ENCODE data around the gene SLC16A4. TPM values are rescaled to one million over a fixed set of nuclear protein-coding genes. Genes with fewer than 3 reads are reported as not detected.

Gene SLC16A4
- total RNA-seq, 1 donor from 2014 or later = 1.2 TPM

GRCh38 chr1:110335265-110335664 is 55.6 kb downstream of the SLC16A4 start:
- DNase-seq (ENCODE audit: extremely low read depth, low read depth, low spot score) = no peak

DNA sequence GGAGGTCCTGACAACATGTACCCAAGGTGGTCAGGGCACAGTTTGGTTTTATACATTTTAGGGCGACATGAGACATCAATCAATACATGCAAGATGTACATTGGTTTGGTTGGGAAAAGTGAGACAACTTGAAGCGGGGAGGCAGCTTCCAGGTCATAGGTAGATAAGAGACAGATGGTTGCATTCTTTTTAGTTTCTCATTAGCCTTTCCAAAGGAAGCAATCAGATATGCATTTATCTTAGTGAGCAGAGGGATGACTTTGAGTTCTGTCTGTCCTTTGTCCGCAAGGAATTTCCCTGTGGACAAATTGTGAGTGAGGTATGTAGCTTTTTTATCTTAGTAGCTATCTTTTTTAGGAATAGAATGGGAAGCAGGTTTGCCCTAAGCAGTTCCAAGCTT is 62.1 kb downstream of the SLC16A4 start:
- no peak for DNase-seq (ENCODE audit: extremely low read depth, low read depth, low spot score)

GRCh38 chr1:110328274-110328673 is 62.6 kb downstream of the SLC16A4 start:
- DNase-seq (ENCODE audit: extremely low read depth, low read depth, low spot score) = no peak

DNA sequence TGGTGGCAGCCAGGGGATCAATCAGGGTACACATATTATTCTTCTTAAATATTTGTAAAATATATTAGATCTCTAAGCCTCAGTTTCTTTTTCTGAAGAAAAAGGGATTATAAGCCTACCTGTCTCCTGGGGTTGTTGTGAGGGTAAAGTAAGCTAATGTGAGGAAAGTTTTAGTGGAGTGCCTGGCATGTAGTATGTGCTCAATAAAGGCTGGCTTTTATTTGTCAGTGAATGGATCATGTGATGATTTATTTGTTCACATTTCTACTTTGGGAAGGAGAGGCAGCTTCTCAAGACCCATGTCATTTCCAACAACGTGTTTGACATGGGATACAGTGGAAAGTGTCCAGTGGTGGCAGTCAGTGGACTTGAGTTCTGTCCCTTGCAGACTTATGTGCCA is 64.0 kb downstream of the SLC16A4 start:
- DNase-seq (ENCODE audit: extremely low read depth, low read depth, low spot score) = no peak

- no peak for DNase-seq (ENCODE audit: extremely low read depth, low read depth, low spot score)
Observed at GRCh38 chr1:110324667-110325066, 66.2 kb downstream of the SLC16A4 start.

- no peak for DNase-seq (ENCODE audit: extremely low read depth, low read depth, low spot score)
Observed at GRCh38 chr1:110321846-110322245, 69.0 kb downstream of the SLC16A4 start.

- DNase-seq (ENCODE audit: extremely low read depth, low read depth, low spot score) = no peak
Observed at GRCh38 chr1:110321045-110321444, 69.8 kb downstream of the SLC16A4 start.

GRCh38 chr1:110320168-110320518 is 70.7 kb downstream of the SLC16A4 start:
- DNase-seq (ENCODE audit: extremely low read depth, low read depth, low spot score) = no peak

GRCh38 chr1:110319332-110320167 is 71.3 kb downstream of the SLC16A4 start:
- no peak for DNase-seq (ENCODE audit: extremely low read depth, low read depth, low spot score)

- DNase-seq (ENCODE audit: extremely low read depth, low read depth, low spot score) = no peak
Observed at GRCh38 chr1:110318046-110318445, 72.8 kb downstream of the SLC16A4 start.

DNA sequence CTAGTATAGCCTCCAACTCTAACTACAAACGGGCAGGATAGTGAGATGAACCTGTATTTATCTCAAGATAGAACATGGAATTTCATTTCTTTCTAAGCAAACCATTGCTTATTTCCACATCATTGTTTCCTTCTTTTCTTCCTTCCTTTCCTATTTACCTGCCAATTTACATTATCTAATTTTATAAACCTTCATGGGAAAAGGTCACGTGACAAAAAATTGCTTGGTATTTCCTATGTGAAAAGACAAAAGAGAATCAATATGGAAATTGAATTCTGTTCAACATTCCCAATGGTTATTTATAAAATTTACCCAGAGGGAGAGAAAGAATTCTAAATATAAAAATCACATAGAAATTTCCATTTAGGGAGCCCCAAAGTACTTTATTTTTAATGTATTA is 74.1 kb downstream of the SLC16A4 start:
- DNase-seq (ENCODE audit: extremely low read depth, low read depth, low spot score) = no peak

Other genes with a start within 250 kb of the SLC16A4 start
- gene SLC6A17, start 240.5 kb downstream of the SLC16A4 start, total RNA-seq = 0.12 and 1.9 TPM in 2 replicates
- gene KCNC4, start 180.7 kb downstream of the SLC16A4 start, total RNA-seq = 6.0 and 12.0 TPM in 2 replicates
- 15.7 and 29.5 TPM in 2 replicates for gene RBM15, start 51.6 kb downstream of the SLC16A4 start, total RNA-seq
- 113 and 169 TPM in 2 replicates for gene LAMTOR5, start 16.7 kb upstream of the SLC16A4 start, total RNA-seq
- gene PROK1, start 60.1 kb upstream of the SLC16A4 start, total RNA-seq = not detected in 2 replicates
- not detected in 2 replicates for gene KCNA10, start 128.1 kb upstream of the SLC16A4 start, total RNA-seq
- not detected in 2 replicates for gene KCNA2, start 215.3 kb upstream of the SLC16A4 start, total RNA-seq